Muscle layer of colon (tissue), 2 donors: Measurements from ENCODE around the gene ATP5F1A.
"Not testable (repeated sequence)": the region's sequence is repeated elsewhere in the genome, so short reads cannot be mapped to it uniquely, and the experiment has no call there.

Experiments
- H3K27ac ChIP-seq: one replicate; pipeline ENCODE4 v1.7.0; 2013; ENCODE audit warnings: low read depth, mild to moderate bottlenecking, low read length, moderate library complexity
- H3K27me3 ChIP-seq, 2 donors: one replicate each; pipeline ENCODE4 v1.7.0; 2013; ENCODE audit warnings: low read length in 2 of 2, mild to moderate bottlenecking in 2 of 2; ENCODE audit not compliant: insufficient read depth in 2 of 2, control insufficient read depth in 1 of 2
- H3K36me3 ChIP-seq: one replicate; pipeline ENCODE4 v1.7.0; 2013; ENCODE audit warnings: mild to moderate bottlenecking, low read length; ENCODE audit not compliant: insufficient read depth
- H3K4me1 ChIP-seq: one replicate; pipeline ENCODE4 v1.7.0; 2013; ENCODE audit warnings: mild to moderate bottlenecking, low read length; ENCODE audit not compliant: insufficient read depth
- H3K4me3 ChIP-seq, 2 donors: one replicate each; pipeline ENCODE4 v1.7.0; 2013; ENCODE audit warnings: low read length in 2 of 2, low read depth in 1 of 2, mild to moderate bottlenecking in 1 of 2, moderate library complexity in 1 of 2
- H3K9ac ChIP-seq: one replicate; pipeline ENCODE4 v1.7.0; 2013; ENCODE audit warnings: low read length
- H3K9me3 ChIP-seq: one replicate; pipeline ENCODE4 v1.7.0; 2013; ENCODE audit warnings: mild to moderate bottlenecking, low read length
- donor health status: abdominal sarcoma.
- donor health status: Adenocarcinoma of cecum.

The ATP5F1A gene

DNA sequence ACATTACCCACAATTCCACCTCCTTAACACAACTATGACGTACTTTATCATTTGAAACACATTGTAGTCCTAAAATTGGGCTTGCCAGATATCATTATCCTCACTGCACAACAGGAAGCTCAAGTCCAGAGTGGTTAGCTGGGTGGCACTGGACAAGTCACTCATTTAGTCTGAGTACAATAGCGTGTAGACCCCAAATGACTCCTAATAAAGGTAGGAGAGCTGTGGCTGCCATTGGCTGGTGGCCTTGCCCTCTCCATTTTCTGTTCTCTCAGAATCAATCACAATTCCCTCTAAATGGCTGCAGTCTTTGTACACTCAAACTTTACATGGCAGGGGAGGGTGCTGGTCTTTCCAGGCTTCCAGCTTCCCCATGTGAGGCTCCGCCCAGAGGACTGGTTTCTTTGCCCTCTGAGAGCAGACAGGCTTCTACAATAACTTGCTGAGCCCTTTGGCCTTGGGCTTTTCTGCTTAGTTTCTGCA lies 37.7 kb downstream of the ATP5F1A start:
- H3K27ac ChIP-seq, result no peak overlapping the region
- H3K4me1 ChIP-seq, result no peaks in the 10 kb centered on the region
- H3K4me3 ChIP-seq, result no peak overlapping the region
- H3K27me3 ChIP-seq, result no peaks in the 10 kb centered on the region
- H3K9me3 ChIP-seq, result no peaks in the 10 kb centered on the region
- no peak overlapping the region for H3K9ac ChIP-seq
- H3K36me3 ChIP-seq, result no peaks in the 10 kb centered on the region

DNA sequence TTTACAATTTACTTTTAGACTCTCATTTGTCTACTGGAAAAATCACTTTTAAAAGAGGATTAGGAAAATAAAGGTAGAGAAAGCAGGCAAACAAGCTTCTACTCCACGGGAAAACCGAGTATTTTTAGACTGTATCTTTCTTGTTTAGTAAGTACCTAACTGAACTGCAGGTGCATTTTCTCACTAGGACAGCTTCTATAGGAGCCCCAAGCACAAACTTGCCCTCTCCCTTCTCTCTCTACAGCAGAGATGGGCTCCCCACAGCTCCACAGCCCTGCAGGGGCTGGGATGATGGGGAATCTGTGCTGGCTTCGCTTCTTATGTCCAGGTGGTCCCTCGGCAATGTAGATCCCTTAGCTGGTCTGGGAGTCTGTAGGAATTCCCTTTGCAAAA lies 42.3 kb downstream of the ATP5F1A start:
- Histone ChIP-seq H3K4me3 (no peak overlapping the region), H3K4me1 (no peaks in the 10 kb centered on the region), H3K36me3 (no peaks in the 10 kb centered on the region), H3K27ac (no peak overlapping the region), H3K27me3 (no peaks in the 10 kb centered on the region), H3K9ac (no peak overlapping the region), H3K9me3 (no peaks in the 10 kb centered on the region)

DNA sequence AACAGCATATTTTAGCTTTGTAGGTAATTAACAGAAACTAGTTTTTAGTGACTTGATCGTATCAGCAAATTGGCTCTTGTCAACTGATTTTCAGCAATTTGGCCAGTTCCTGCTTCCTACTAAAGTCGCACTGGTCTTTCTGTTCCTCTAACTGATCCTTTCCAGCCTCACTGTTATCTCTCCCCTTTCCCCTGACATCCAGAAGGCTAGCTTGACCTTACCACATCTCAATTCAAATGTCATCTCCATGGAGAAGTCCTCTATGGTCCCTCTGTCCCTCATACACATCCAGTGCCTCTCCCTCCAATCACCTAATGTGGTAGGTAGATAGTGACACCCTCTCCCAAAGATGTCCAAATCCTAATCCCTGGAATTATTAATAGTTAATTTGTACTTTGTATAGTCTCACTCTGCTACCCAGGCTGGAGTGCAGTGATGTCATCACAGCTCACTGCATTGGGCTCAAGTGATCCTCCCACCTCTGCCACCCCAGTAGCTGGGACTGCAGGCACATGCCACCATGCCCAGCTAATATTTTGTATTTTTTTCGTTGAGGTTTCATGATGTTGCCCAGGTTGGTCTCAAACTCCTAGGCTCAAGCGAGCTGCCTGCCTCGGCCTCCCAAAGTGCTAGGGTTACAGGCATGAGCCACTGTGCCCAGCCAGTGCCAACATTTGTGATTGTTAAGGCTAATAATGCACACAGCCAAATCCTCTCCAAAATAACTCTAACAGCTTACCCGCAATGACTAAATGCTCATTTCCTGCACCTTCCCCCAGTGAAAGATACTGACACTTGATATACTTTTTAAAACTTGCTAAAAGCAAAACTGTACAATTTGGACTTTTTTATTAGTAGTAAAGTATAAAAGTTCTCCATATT lies 42.9 kb downstream of the ATP5F1A start:
- Histone ChIP-seq H3K9me3 (no peaks in the 10 kb centered on the region), H3K4me1 (no peaks in the 10 kb centered on the region), H3K4me3 (no peak overlapping the region), H3K27ac (no peak overlapping the region), H3K9ac (no peak overlapping the region), H3K27me3 (no peaks in the 10 kb centered on the region), H3K36me3 (no peaks in the 10 kb centered on the region)

DNA sequence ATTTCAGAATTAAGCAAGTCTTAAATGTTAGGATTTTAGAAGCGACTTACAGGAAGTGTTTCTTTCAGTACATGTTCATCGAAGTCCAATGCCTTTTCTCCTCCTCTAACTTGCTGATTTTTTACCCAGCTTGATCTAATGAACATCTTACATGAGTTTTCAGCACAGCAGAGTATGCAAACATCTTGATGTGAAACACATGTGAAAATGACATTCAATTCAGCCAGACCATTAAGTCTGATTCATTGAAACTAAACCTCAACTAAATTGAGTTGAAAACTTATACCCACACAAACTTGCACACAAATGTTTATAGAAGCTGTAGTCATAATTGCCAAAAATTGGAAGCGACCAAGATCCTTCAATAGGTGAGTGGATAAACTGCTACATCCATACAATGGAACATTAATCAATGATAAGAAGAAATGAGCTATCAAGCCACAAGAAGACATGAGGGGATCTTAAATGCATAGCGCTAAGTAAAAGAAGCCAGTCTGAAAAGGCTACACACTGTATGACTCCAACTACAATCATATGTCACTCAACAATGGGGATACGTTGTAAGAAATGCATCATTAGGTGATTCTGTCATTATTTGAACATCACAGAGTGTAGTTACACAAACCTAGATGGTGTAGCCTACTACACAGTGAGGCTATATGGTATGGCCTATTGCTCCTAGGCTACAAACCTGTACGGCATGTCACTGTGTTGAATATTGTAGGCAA lies 44.6 kb downstream of the ATP5F1A start:
- no peaks in the 10 kb centered on the region for H3K27me3 ChIP-seq
- no peaks in the 10 kb centered on the region for H3K4me1 ChIP-seq
- H3K27ac ChIP-seq, result no peak overlapping the region
- no peak overlapping the region for H3K9ac ChIP-seq
- H3K4me3 ChIP-seq, result no peak overlapping the region
- no peaks in the 10 kb centered on the region for H3K36me3 ChIP-seq
- no peaks in the 10 kb centered on the region for H3K9me3 ChIP-seq

DNA sequence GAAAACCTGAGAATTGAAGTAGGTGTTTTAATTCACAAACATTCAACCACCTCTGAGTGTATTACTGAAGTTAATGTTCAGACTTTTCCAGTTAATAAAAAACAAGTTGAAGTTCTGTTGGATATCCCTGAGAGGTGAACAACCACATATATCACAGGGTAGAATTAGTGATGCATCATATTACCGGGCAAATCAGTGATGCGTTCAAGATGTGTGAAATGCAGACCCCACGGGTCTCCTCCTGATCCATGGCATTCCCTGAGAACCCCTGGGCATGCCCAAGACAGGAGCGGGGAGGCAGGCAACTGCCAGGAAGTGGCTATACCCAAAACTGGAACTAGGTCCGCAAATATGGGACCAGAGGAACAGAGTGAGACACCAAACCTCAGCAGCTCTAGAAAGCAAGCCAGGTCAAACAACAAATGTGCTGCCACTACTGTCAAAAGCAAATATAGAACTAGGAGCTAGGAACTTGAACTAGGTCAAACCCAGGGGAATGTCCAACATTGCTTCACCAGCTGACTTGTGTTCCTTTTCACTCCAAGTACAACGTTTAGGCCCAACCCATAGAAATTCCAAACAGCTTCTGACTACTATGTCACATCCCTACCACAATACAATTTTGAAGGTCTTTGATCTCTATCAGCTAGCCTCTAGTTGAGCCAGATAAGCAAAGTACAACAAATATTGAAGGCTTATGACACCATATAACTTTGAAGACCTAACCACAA lies 46.2 kb downstream of the ATP5F1A start:
- H3K4me1 ChIP-seq, result no peaks in the 10 kb centered on the region
- no peaks in the 10 kb centered on the region for H3K36me3 ChIP-seq
- H3K27me3 ChIP-seq, result no peaks in the 10 kb centered on the region
- H3K27ac ChIP-seq, result no peak overlapping the region
- H3K9ac ChIP-seq, result no peak overlapping the region
- no peaks in the 10 kb centered on the region for H3K9me3 ChIP-seq
- H3K4me3 ChIP-seq, result no peak overlapping the region

DNA sequence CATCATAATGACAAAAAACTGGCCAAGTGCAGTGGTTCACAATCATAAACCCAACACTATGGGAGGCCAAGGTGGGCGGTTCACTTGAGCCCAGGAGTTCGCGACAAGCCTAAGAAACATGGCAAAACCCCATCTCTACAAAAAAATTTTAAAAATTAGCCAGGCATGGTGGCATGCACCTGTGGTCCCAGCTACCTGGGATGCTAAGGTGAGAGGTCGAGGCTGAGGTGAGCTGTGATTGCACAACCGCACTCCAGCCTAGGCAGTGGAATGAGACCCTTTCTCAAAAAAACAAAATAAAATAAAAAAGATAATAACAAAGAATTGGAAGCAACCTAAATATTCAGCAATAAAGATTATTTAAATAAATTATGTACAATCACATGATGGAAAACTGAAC lies 47.8 kb downstream of the ATP5F1A start:
- Histone ChIP-seq H3K9me3 (no peaks in the 10 kb centered on the region), H3K27ac (no peak overlapping the region), H3K36me3 (no peaks in the 10 kb centered on the region), H3K4me3 (no peak overlapping the region), H3K4me1 (no peaks in the 10 kb centered on the region), H3K27me3 (no peaks in the 10 kb centered on the region), H3K9ac (no peak overlapping the region)

DNA sequence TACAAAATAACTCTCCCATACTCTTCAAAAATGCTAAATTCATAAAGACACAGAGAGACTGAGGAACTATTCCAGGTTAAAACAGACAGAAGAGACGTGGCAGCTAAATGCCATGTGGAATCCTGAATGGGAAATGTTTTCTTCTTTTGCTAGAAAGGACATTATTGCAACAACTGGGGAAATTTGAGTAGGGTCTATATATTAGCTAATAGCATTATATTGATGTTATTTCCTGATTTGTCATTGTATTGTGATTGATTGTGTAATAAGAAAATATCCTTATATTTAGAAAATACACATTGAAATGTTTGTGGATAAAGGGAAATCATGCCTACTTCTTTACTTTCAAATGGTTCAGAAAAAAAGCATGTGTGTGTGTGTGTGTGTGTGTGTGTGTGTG lies 49.5 kb downstream of the ATP5F1A start:
- Histone ChIP-seq H3K27me3 (no peaks in the 10 kb centered on the region), H3K4me3 (no peak overlapping the region), H3K27ac (no peak overlapping the region), H3K4me1 (no peaks in the 10 kb centered on the region), H3K36me3 (no peaks in the 10 kb centered on the region), H3K9me3 (no peaks in the 10 kb centered on the region), H3K9ac (no peak overlapping the region)

DNA sequence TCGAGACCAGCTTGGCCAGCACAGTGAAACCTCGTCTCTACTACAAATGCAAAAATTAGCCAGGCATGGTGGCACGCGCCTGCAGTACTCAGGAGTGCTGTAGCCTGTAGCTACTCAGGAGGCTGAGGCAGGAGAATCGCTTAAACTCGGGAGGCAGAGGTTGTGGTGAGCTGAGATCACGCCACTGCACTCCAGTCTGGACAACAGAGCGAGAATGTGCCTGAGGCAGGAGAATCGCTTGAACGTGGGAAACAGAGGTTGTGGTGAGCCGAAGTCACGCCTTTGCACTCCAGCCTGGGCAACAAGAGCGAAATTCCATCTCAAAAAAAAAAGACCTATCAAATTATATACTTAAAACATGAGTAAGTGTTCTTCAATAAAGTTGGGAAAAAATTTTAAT lies 50.7 kb downstream of the ATP5F1A start:
- H3K4me3 ChIP-seq, H3K36me3 ChIP-seq, H3K27me3 ChIP-seq, H3K27ac ChIP-seq, H3K9ac ChIP-seq, H3K4me1 ChIP-seq, H3K9me3 ChIP-seq: not testable (repeated sequence)

DNA sequence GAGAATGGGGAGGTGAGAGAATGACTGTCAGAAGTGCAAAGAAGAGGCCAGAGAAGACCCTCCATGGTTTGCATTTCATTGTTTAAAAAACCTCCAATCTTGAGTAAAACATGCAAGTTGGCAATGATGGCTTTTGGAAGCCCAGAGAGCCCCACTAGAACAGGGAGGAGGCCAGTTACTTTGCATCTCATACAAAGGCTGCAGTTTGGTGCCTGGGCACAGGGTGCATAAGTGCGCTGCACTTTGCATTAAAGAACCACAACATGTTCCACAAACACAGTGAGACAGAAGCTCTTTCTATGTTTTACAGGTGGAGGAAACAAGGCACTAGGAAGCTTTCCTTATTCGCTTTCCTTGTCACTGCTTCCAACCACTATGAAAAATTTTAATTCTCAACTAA lies 51.4 kb downstream of the ATP5F1A start:
- H3K4me3 ChIP-seq, result no peak overlapping the region
- no peak overlapping the region for H3K27ac ChIP-seq
- H3K36me3 ChIP-seq, result no peaks in the 10 kb centered on the region
- no peaks in the 10 kb centered on the region for H3K9me3 ChIP-seq
- no peak overlapping the region for H3K9ac ChIP-seq
- H3K4me1 ChIP-seq, result no peaks in the 10 kb centered on the region
- no peaks in the 10 kb centered on the region for H3K27me3 ChIP-seq

DNA sequence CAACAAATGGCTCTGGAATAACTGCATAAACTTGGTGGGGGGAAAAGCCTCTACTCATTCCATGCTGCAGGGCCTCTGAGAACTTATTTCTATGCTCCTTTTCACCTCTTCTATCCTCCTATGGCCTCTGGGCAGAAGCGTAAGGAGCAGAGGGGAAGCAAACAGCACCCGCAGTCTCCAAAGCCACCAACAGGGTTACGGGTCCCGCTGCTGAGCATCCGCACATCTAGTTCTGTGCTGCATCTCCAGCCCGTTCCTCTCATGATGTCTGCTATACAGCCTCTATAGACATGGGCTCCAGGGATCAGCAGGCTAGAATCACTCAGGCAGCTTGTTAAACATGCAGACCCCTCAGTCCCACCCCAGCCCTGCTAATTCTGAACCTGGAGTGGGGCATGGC lies 52.0 kb downstream of the ATP5F1A start:
- H3K9ac ChIP-seq, result no peak overlapping the region
- H3K36me3 ChIP-seq, result no peaks in the 10 kb centered on the region
- no peaks in the 10 kb centered on the region for H3K9me3 ChIP-seq
- H3K27me3 ChIP-seq, result no peaks in the 10 kb centered on the region
- H3K27ac ChIP-seq, result no peak overlapping the region
- H3K4me3 ChIP-seq, result no peak overlapping the region
- H3K4me1 ChIP-seq, result no peaks in the 10 kb centered on the region

DNA sequence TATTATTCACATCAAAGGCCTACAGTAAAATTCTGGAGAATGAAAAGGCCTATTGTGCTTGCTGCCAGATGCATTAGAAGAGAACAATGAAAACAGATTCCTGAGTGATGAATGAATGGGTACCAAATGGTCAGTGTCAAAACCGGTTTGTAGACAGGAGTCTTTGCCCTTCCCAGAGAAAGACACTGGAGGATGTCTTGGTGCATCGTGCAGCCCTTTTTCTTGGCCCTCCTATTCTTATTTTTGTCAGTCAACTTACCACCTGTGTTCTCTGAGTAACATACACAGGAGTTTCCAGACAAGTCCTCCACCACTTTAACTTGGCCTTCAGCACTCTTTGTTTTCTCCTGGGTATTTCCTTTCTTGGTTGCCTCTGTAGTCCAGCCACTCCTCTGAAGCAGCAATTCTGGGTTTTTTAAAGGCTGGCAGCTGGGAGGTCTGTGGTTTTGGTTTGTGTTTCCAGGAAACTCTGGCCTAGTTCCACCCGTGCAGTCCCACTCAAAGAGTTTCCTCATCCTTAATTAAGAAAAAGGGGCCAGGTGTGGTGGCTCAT lies 55.4 kb downstream of the ATP5F1A start:
- Histone ChIP-seq H3K4me3 (no peak overlapping the region), H3K9ac (no peak overlapping the region), H3K27ac (no peak overlapping the region), H3K9me3 (no peaks in the 10 kb centered on the region), H3K36me3 (no peaks in the 10 kb centered on the region), H3K27me3 (no peaks in the 10 kb centered on the region), H3K4me1 (no peaks in the 10 kb centered on the region)
